ENCODE data around the gene TSEN15.

GRCh38 chr1:184030433-184031091 is 21.0 kb upstream of the TSEN15 start:
- no peak for TF ChIP-seq CTCF (IDR thresholded peaks at IDR 0.05)
- no peak for TF ChIP-seq ZFX (IDR thresholded peaks at IDR 0.05; ENCODE audit: borderline replicate concordance)

Data from 22Rv1 (cell line).